Activated T-cell treated with anti-CD3 and anti-CD28 coated beads, Interleukin-2, amount 50 U/mL, for 48 hours (primary cell): ENCODE data around the gene TAS2R14.

Experiments used
- DNase-seq, 2 experiments: peaks; one replicate each; pipeline ENCODE4 v3.0.0-alpha.2; 2020

The TAS2R14 gene

GRCh38 chr12:10939163-10939562 is at the start of gene TAS2R14:
TSS of gene TAS2R14 (minus strand) at chr12:10939263. CDS start at chr12:10939207, 56 bp downstream.
- no peak for DNase-seq

- DNase-seq: no peak
Measured at GRCh38 chr12:10986812-10987211, 47.7 kb upstream of the TAS2R14 start, which contains the start of gene TAS2R50. TSS of gene TAS2R50 (minus strand) at chr12:10986912. CDS start at chr12:10986860, 52 bp downstream.

- no peak for DNase-seq
Measured at GRCh38 chr12:10982244-10982643, 43.2 kb upstream of the TAS2R14 start.

- DNase-seq: no peak
Measured at GRCh38 chr12:10974965-10975364, 35.9 kb upstream of the TAS2R14 start.

- no peak for DNase-seq
Measured at GRCh38 chr12:10968765-10969456, 29.8 kb upstream of the TAS2R14 start.

GRCh38 chr12:10967409-10967808 is 28.3 kb upstream of the TAS2R14 start:
- no peak for DNase-seq

GRCh38 chr12:10966314-10966713 is 27.3 kb upstream of the TAS2R14 start:
- DNase-seq: no peak

- no peak for DNase-seq
Measured at GRCh38 chr12:10965476-10965875, 26.4 kb upstream of the TAS2R14 start.

- DNase-seq: no peak
Measured at GRCh38 chr12:10960211-10960610, 21.1 kb upstream of the TAS2R14 start.

- DNase-seq: no peak
Measured at GRCh38 chr12:10959804-10960203, 20.7 kb upstream of the TAS2R14 start.

GRCh38 chr12:10957741-10958140 is 18.7 kb upstream of the TAS2R14 start:
- DNase-seq: no peak

- DNase-seq: no peak
Measured at GRCh38 chr12:10956085-10956484, 17.0 kb upstream of the TAS2R14 start.

GRCh38 chr12:10952645-10953044 is 13.6 kb upstream of the TAS2R14 start:
- no peak for DNase-seq

GRCh38 chr12:10943167-10943566 is 4.1 kb upstream of the TAS2R14 start:
- DNase-seq: no peak

- no peak for DNase-seq
Measured at GRCh38 chr12:10941916-10942607, 3.0 kb upstream of the TAS2R14 start.

- DNase-seq: no peak
Measured at GRCh38 chr12:10941369-10941768, 2.3 kb upstream of the TAS2R14 start.

- no peak for DNase-seq
Measured at GRCh38 chr12:10940389-10940788, 1.3 kb upstream of the TAS2R14 start.

- no peak for DNase-seq
Measured at GRCh38 chr12:10936506-10936905, 2.6 kb downstream of the TAS2R14 start.

- no peak for DNase-seq
Measured at GRCh38 chr12:10928746-10929286, 10.2 kb downstream of the TAS2R14 start, which contains the start of gene PRH2. TSS of gene PRH2 (plus strand) at chr12:10929236. CDS start at chr12:10929274, 38 bp downstream.

- DNase-seq: no peak
Measured at GRCh38 chr12:10926269-10926668, 12.8 kb downstream of the TAS2R14 start.

- no peak for DNase-seq
Measured at GRCh38 chr12:10919809-10920208, 19.3 kb downstream of the TAS2R14 start.

- no peak for DNase-seq
Measured at GRCh38 chr12:10910380-10910779, 28.7 kb downstream of the TAS2R14 start.

- no peak for DNase-seq
Measured at GRCh38 chr12:10909462-10909861, 29.6 kb downstream of the TAS2R14 start, which contains the start of gene TAS2R13. TSS of gene TAS2R13 (minus strand) at chr12:10909562. CDS start at chr12:10909298, 264 bp downstream.

- no peak for DNase-seq
Measured at GRCh38 chr12:10904686-10905085, 34.4 kb downstream of the TAS2R14 start.
